Naive thymus-derived CD4-positive, alpha-beta T cell (primary cell): ENCODE measurements around the gene MRPS12. TPM values are rescaled to one million over a fixed set of nuclear protein-coding genes. Genes with fewer than 3 reads are reported as not detected.

Experiments used
- ATAC-seq: fragments of 150-1000 bp; cut with Tn5 transposase; 2 replicates; pipeline ENCODE4 v1.10.0; 2021; ENCODE audit warnings: mild to moderate bottlenecking, moderate library complexity
- CTCF ChIA-PET: fragments of 350-600 bp; sonication (Branson Sonifier 250); formaldehyde crosslinking; loops from one replicate; lab custom pipeline; 2021; ENCODE audit warnings: antibody characterized with exemption; lab: Charles Lee
- POLR2A ChIA-PET: fragments of 350-600 bp; sonication (Branson Sonifier 250); formaldehyde crosslinking; loops from one replicate; lab custom pipeline; 2021; ENCODE audit warnings: antibody characterized with exemption, inconsistent platforms; lab: Charles Lee
- DNase-seq, 9 donors: peaks; one replicate each; pipeline versions ENCODE4 v3.0.0 to v3.0.0-alpha.2; 2020 to 2022; ENCODE audit warnings: mixed read lengths in 1 of 9
- H3K27ac ChIP-seq: one replicate; pipeline ENCODE4 v1.7.0; 2013; ENCODE audit warnings: mild to moderate bottlenecking, low read depth, low read length, moderate library complexity
- H3K27me3 ChIP-seq, 2 donors: one replicate each; pipeline ENCODE4 v1.7.0; 2013; ENCODE audit warnings: low read length in 2 of 2, mild to moderate bottlenecking in 2 of 2, moderate library complexity in 2 of 2; ENCODE audit not compliant: control insufficient read depth in 2 of 2, insufficient read depth in 2 of 2
- H3K36me3 ChIP-seq, 3 experiments: 1 replicate in 2 of 3; 2 replicates in 1 of 3; pipeline ENCODE4 v1.7.0; 2013; ENCODE audit warnings: low read length in 3 of 3, mild to moderate bottlenecking in 3 of 3, moderate library complexity in 1 of 3; ENCODE audit not compliant: insufficient read depth in 3 of 3, control insufficient read depth in 2 of 3
- H3K4me1 ChIP-seq, 2 donors: one replicate each; pipeline ENCODE4 v1.7.0; 2013; ENCODE audit warnings: low read length in 2 of 2, mild to moderate bottlenecking in 2 of 2, moderate library complexity in 1 of 2; ENCODE audit not compliant: control insufficient read depth in 2 of 2, insufficient read depth in 2 of 2
- H3K4me3 ChIP-seq: 2 replicates; pipeline ENCODE4 v1.7.0; 2013; ENCODE audit warnings: mild to moderate bottlenecking, low read length
- H3K9me3 ChIP-seq, 3 experiments: 1 replicate in 2 of 3; 2 replicates in 1 of 3; pipeline ENCODE4 v1.7.0; 2013; ENCODE audit warnings: low read length in 3 of 3; ENCODE audit not compliant: control insufficient read depth in 2 of 3
- H3K27ac Mint-ChIP-seq, 9 donors: one replicate each; pipeline ENCODE4 v1.8.0; 2020 to 2022; ENCODE audit warnings: mixed read lengths in 9 of 9, mild to moderate bottlenecking in 8 of 9, moderate library complexity in 5 of 9, inconsistent platforms in 2 of 9
- H3K27me3 Mint-ChIP-seq, 5 donors: one replicate each; pipeline ENCODE4 v1.8.0; 2021 to 2022; ENCODE audit warnings: mixed read lengths in 5 of 5, mild to moderate bottlenecking in 1 of 5
- H3K36me3 Mint-ChIP-seq, 5 donors: one replicate each; pipeline ENCODE4 v1.8.0; 2020 to 2022; ENCODE audit warnings: mixed read lengths in 5 of 5, mild to moderate bottlenecking in 3 of 5, inconsistent platforms in 1 of 5
- H3K4me1 Mint-ChIP-seq, 7 donors: one replicate each; pipeline ENCODE4 v1.8.0; 2020 to 2022; ENCODE audit warnings: mixed read lengths in 7 of 7, mild to moderate bottlenecking in 3 of 7, inconsistent platforms in 1 of 7
- H3K4me3 Mint-ChIP-seq, 10 donors: one replicate each; pipeline ENCODE4 v1.8.0; 2020 to 2022; ENCODE audit warnings: mild to moderate bottlenecking in 10 of 10, mixed read lengths in 10 of 10, moderate library complexity in 6 of 10, inconsistent platforms in 2 of 10
- H3K9me3 Mint-ChIP-seq, 11 donors: one replicate each; pipeline ENCODE4 v1.8.0; 2020 to 2022; ENCODE audit warnings: mixed read lengths in 11 of 11, mild to moderate bottlenecking in 4 of 11, inconsistent platforms in 1 of 11, moderate library complexity in 1 of 11
- intact Hi-C, 2 donors: fragments of 100-400 bp; cut with micrococcal nuclease; formaldehyde crosslinking; loops; one replicate each; pipeline ENCODE4 v1.15.1; 2023
- polyA plus RNA-seq, 2 donors: library from polyadenylated mRNA; unstranded; fragments of 300-500 nt; fragmentation: Illumina TruSeq; gene quantifications; one replicate each; pipeline ENCODE4 v1.2.3, GENCODE V29; 2021
- total RNA-seq, 6 experiments: library from RNA in 5 of 6; stranded (reverse) in 5 of 6; gene quantifications; 1 replicate in 5 of 6; 2 replicates in 1 of 6; pipeline ENCODE4 v1.2.3 and lab custom pipeline; 2021 to 2026

The MRPS12 gene
- total and polyA plus RNA-seq, 7 experiments from 2014 or later: 14.0 to 93.4 (median 23.3) TPM

DNA sequence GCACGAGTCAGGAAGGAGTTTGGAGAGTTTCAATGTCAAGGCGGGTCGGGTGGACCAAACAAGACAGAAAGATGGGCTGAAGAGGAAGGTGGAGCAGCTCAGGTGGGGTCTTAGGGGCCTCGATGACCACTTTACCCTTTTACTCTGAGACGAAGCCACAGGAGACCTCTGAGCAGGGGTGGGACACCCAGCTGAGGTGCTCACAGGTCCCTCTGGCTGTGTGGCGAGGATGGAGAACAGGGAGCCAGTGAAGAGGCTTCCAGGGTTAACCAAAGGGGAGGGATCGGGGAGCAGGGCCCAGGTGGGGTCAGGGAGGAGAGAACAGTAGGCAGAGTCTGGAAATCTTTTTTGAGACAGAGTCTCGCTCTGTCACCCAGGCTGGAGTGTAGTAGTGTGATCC is 16.8 kb upstream of the MRPS12 start:
- no peak overlapping the region for H3K27ac ChIP-seq
- Mint-ChIP-seq H3K4me3 (no peak overlapping the region), H3K36me3 (peaks cover 0 to 4% (median 0%) of the 10 kb centered on the region in 5 donors), H3K27ac (no peak overlapping the region), H3K9me3 (peaks cover 0 to 2% (median 0%) of the 10 kb centered on the region in 11 donors), H3K27me3 (no peaks in the 10 kb centered on the region), H3K4me1 (peaks cover 0 to 9% (median 2%) of the 10 kb centered on the region in 7 donors)
- H3K4me3 ChIP-seq: no peak overlapping the region
- intact Hi-C loops: no loop called here
- no peaks in the 10 kb centered on the region for H3K9me3 ChIP-seq
- ChIA-PET CTCF (no interaction called here), POLR2A (no interaction called here)
- no peaks in the 10 kb centered on the region for H3K27me3 ChIP-seq
- ATAC-seq: no peak
- H3K36me3 ChIP-seq: peaks cover 0 to 7% (median 0%) of the 10 kb centered on the region in 3 experiments
- DNase-seq: no peak
- peaks cover 0 to 3% of the 10 kb centered on the region in 2 donors for H3K4me1 ChIP-seq

DNA sequence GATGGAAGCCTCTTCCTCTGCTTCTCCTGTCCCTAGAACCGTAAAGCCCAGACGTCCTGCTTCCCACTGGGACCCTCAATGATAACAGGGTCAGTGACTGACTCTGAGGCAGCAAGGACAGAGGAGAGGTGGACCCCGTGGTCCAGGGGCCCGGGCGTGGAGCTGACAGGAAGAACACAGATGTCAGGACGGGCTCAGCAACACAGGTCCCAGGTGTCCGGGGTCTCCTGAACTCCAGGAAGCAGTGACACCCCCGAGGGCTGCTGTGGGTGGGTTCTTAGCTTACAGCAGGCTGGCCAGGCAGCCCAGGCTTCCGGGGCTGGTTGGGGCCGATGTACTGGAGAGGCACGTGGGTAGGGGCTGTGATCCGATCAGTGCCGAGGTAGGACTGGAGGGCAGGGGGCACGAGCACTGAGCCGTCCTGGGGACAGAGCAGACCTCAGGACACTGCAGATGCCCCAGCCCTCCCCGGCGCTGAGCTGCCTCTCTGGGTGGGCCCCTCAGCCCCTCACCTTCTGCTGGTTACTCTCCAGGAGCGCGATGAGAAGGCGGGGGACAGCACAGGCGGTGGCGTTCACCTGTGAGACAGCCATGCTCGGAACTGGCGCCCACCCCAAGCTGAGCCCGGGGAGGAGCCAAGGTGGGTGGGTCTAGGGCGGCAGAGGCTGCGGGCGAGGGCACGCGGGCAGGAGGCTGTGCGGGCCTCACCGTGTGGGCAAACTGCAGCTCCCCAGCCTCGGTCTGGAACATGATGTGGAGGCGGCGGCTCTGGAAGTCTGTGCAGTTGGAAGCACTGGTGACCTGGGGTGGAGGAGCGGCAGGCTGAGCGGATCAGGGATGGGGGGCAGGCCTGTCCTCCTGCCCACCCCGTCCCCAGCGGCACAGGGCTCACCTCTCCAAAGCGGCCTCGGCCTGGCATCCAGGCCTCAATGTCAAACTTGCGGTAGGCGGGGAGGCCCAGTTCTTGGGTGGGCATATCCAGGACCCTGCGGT is 15.1 kb upstream of the MRPS12 start:
- POLR2A ChIA-PET: no interaction called here
- Histone ChIP-seq H3K4me1 (no peaks in the 10 kb centered on the region), H3K9me3 (no peaks in the 10 kb centered on the region), H3K27ac (no peak overlapping the region), H3K27me3 (no peaks in the 10 kb centered on the region), H3K36me3 (peaks cover 0 to 5% (median 0%) of the 10 kb centered on the region in 3 experiments), H3K4me3 (no peak overlapping the region)
- peaks cover 0 to 2% (median 0%) of the 10 kb centered on the region in 11 donors for H3K9me3 Mint-ChIP-seq
- CTCF ChIA-PET: no interaction called here
- no peaks in the 10 kb centered on the region for H3K27me3 Mint-ChIP-seq
- ATAC-seq: no peak
- peaks cover 0 to 4% (median 0%) of the 10 kb centered on the region in 5 donors for H3K36me3 Mint-ChIP-seq
- peaks cover 0 to 6% (median 0%) of the 10 kb centered on the region in 7 donors for H3K4me1 Mint-ChIP-seq
- no peak overlapping the region for H3K4me3 Mint-ChIP-seq
- peak overlapping the region in 1 of 9 donors; percentile 66 for H3K27ac Mint-ChIP-seq
- no peak for DNase-seq
- intact Hi-C loops: no loop called here

DNA sequence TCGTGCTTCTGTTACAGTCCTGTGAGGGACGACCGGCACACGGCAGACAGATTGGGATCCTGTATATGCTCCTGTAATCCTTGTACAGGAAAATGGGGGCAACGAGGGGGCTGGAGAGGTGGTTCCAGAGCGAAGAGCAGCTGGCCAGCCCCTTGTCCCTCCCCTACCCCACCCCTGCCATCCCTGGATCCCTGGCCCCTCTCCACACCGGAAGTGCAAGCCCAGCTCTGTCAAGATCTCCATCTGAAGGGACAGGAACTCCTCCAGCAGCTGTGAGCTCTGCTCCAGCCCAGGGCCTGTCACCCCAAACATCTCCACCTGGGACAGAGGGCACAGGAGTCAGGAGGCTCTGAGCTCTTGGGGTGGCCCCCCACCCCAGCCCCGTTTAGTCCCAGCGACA is 13.2 kb upstream of the MRPS12 start:
- CTCF ChIA-PET: interaction anchor here (0.6 kb wide), 1 partner anchor 960 kb away, joined by 3 read pairs; no protein-coding TSS in a partner anchor
- H3K36me3 ChIP-seq: peaks cover 0 to 20% (median 0%) of the 10 kb centered on the region in 3 experiments
- Mint-ChIP-seq H3K9me3 (peaks cover 0 to 3% (median 0%) of the 10 kb centered on the region in 11 donors), H3K36me3 (peaks cover 0 to 15% (median 10%) of the 10 kb centered on the region in 5 donors), H3K4me3 (no peak overlapping the region), H3K27ac (no peak overlapping the region), H3K4me1 (peaks cover 0 to 6% (median 0%) of the 10 kb centered on the region in 7 donors), H3K27me3 (no peaks in the 10 kb centered on the region)
- no peaks in the 10 kb centered on the region for H3K4me1 ChIP-seq
- no peak overlapping the region for H3K4me3 ChIP-seq
- ATAC-seq: no peak
- POLR2A ChIA-PET: interaction anchor here (1.1 kb wide), 1 partner anchor 12 kb away, joined by 3 read pairs; no protein-coding TSS in a partner anchor
- H3K27ac ChIP-seq: no peak overlapping the region
- H3K27me3 ChIP-seq: no peaks in the 10 kb centered on the region
- H3K9me3 ChIP-seq: no peaks in the 10 kb centered on the region
- intact Hi-C loops: no loop called here
- DNase-seq: no peak

DNA sequence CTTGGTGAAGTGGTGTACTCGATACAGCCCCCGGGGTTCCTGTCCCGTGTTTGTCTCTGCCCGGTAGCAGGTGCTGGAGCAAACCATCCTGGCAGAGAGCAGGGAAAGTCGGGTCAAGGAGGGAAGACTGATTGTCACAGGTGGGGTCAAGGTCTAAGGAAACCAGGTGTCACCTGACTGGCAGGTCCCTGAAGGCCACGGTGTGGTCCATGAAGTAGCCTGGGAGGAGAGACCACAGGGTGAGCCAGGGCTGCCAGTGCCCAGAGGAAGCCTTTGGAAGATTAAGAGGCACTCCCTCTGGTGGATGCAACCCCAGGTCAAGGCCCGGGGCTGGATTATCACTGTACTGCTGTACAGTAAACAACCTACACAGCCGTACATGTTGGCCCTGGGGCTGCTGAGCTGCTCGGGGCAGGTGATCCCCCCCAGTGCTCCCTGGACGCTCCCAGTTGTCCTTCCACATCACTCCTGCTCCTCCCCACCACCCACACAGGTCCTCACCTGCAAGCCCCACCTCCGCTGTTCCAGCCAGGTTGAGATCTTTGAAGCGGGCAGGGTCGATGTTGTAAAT is 12.7 kb upstream of the MRPS12 start:
- H3K9me3 Mint-ChIP-seq: peaks cover 0 to 3% (median 0%) of the 10 kb centered on the region in 11 donors
- Histone ChIP-seq H3K4me1 (no peaks in the 10 kb centered on the region), H3K36me3 (peaks cover 0 to 22% (median 0%) of the 10 kb centered on the region in 3 experiments), H3K9me3 (no peaks in the 10 kb centered on the region), H3K27me3 (no peaks in the 10 kb centered on the region), H3K4me3 (no peak overlapping the region), H3K27ac (no peak overlapping the region)
- H3K4me1 Mint-ChIP-seq: peaks cover 0 to 2% (median 0%) of the 10 kb centered on the region in 7 donors
- intact Hi-C loops: no loop called here
- no peak overlapping the region for H3K4me3 Mint-ChIP-seq
- no peaks in the 10 kb centered on the region for H3K27me3 Mint-ChIP-seq
- DNase-seq (no peak), ATAC-seq (no peak)
- H3K27ac Mint-ChIP-seq: no peak overlapping the region
- ChIA-PET CTCF (no interaction called here), POLR2A (interaction anchor here (1.1 kb wide), 1 partner anchor 12 kb away, joined by 3 read pairs; no protein-coding TSS in a partner anchor)
- H3K36me3 Mint-ChIP-seq: peaks cover 0 to 15% (median 10%) of the 10 kb centered on the region in 5 donors

DNA sequence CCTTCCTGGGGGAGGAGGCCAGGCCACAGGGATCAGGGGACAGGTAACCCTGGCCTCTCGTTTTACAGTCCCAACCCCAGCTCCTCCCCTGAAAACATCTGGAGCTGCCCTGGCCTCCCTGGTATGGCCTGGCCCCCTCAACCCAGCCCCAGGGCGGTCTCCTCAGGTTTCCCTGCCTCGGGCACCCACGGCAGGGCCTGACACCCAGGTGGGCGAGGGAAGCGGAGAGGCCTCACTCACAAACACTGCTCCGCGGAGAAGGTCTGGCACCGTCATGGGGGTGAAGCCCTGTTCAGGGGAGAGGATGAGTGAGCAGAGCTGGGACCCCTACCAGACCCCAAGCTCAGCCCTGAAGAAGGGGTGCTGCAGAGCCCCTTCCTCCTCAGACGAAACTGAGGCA is 12.2 kb upstream of the MRPS12 start:
- no peak for DNase-seq
- Mint-ChIP-seq H3K4me3 (no peak overlapping the region), H3K4me1 (peaks cover 0 to 2% (median 0%) of the 10 kb centered on the region in 7 donors), H3K27ac (no peak overlapping the region), H3K27me3 (no peaks in the 10 kb centered on the region), H3K36me3 (peaks cover 0 to 15% (median 10%) of the 10 kb centered on the region in 5 donors), H3K9me3 (peaks cover 0 to 3% (median 0%) of the 10 kb centered on the region in 11 donors)
- H3K4me3 ChIP-seq: no peak overlapping the region
- peaks cover 0 to 22% (median 0%) of the 10 kb centered on the region in 3 experiments for H3K36me3 ChIP-seq
- H3K4me1 ChIP-seq: no peaks in the 10 kb centered on the region
- intact Hi-C loops: no loop called here
- POLR2A ChIA-PET: interaction anchor here (0.6 to 1.1 kb wide), 2 partner anchors 11 to 94 kb away, joined by 3 to 4 read pairs; no protein-coding TSS in a partner anchor
- CTCF ChIA-PET: no interaction called here
- H3K27ac ChIP-seq: no peak overlapping the region
- no peaks in the 10 kb centered on the region for H3K9me3 ChIP-seq
- no peak for ATAC-seq
- H3K27me3 ChIP-seq: no peaks in the 10 kb centered on the region

DNA sequence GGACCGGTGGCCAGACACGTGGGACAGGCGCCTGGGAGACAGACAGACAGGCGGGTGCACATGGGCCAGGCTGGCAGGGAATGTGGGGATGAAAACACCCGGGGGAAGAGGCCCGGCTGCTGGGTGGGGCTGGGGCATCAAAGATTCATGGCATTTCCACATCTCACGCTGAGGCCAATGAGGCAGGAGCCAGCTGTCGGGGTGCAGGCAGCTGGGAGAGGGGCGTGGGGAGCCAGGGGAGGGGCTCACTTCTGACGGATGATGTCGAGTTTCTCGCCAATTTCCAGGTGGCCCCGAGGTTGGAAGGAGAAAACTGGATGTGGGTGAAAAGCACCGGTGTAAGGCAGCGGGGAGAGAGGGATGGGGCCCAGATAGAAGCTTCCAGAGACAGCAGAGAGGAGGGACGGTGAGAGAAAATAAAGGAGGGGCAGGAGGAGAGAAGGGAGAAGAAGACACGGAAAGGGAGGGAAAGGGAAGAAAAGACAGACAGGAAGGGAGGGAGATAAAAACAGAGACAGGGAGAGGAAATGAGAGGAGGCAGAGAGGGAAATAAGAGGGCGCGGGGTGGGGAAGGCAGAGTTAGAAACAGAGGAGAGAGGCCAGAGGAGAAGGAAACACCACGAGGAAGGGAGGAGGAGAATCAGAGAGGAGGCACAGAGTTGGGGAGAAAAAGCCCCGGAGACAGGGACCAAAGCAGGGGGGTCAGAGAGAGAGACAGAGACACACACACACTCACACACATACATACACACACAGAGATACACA is 10.7 kb upstream of the MRPS12 start:
- Histone ChIP-seq H3K36me3 (peaks cover 0 to 33% (median 2%) of the 10 kb centered on the region in 3 experiments), H3K27ac (no peak overlapping the region), H3K4me1 (peaks cover 0 to 7% of the 10 kb centered on the region in 2 donors), H3K27me3 (no peaks in the 10 kb centered on the region), H3K4me3 (no peak overlapping the region), H3K9me3 (no peaks in the 10 kb centered on the region)
- no peaks in the 10 kb centered on the region for H3K27me3 Mint-ChIP-seq
- ChIA-PET CTCF (no interaction called here), POLR2A (no interaction called here)
- peaks cover 0 to 1% (median 0%) of the 10 kb centered on the region in 11 donors for H3K9me3 Mint-ChIP-seq
- no peak for DNase-seq
- H3K36me3 Mint-ChIP-seq: peaks cover 0 to 18% (median 10%) of the 10 kb centered on the region in 5 donors
- intact Hi-C loops: no loop called here
- H3K4me1 Mint-ChIP-seq: peaks cover 0 to 6% (median 0%) of the 10 kb centered on the region in 7 donors
- H3K4me3 Mint-ChIP-seq: no peak overlapping the region
- no peak overlapping the region for H3K27ac Mint-ChIP-seq
- ATAC-seq: no peak
